HUES48 (cell line): ENCODE data around the gene DNAAF5.

Experiments used
- H3K27ac ChIP-seq: one replicate; pipeline ENCODE4 v1.7.0; 2013; ENCODE audit warnings: low read depth, low read length, inconsistent platforms
- H3K27me3 ChIP-seq: 2 replicates; pipeline ENCODE4 v1.6.1; 2013; ENCODE audit warnings: mild to moderate bottlenecking, low read length; ENCODE audit not compliant: control insufficient read depth, insufficient read depth
- H3K36me3 ChIP-seq: 2 replicates; pipeline ENCODE4 v1.6.1; 2013; ENCODE audit warnings: low read length; ENCODE audit not compliant: control insufficient read depth, insufficient read depth
- H3K4me1 ChIP-seq: 2 replicates; pipeline ENCODE4 v1.6.1; 2013; ENCODE audit warnings: mild to moderate bottlenecking, low read length; ENCODE audit not compliant: control insufficient read depth, insufficient read depth
- H3K4me3 ChIP-seq: 2 replicates; pipeline ENCODE4 v1.5.1; 2013; ENCODE audit warnings: mild to moderate bottlenecking, low read depth, low read length
- H3K9ac ChIP-seq: 2 replicates; pipeline ENCODE4 v1.6.1; 2013; ENCODE audit warnings: mild to moderate bottlenecking, low read depth, low read length, moderate library complexity
- H3K9me3 ChIP-seq: 2 replicates; pipeline ENCODE4 v1.6.1; 2013; ENCODE audit warnings: low read length; ENCODE audit not compliant: control insufficient read depth, insufficient read depth

DNAAF5 gene

GRCh38 chr7:721619-722248 lies 4.8 kb upstream of the DNAAF5 start:
- Histone ChIP-seq H3K9me3 (peaks cover 21% of the 10 kb centered on the region), H3K4me3 (no peak overlapping the region)

GRCh38 chr7:723541-723940 lies 3.0 kb upstream of the DNAAF5 start:
- H3K4me1 ChIP-seq, result peaks cover 8% of the 10 kb centered on the region; the same call in 1 of the 2 replicates
- H3K9ac ChIP-seq, result no peak overlapping the region
- H3K9me3 ChIP-seq, result peaks cover 21% of the 10 kb centered on the region
- no peak overlapping the region for H3K27ac ChIP-seq
- no peaks in the 10 kb centered on the region for H3K27me3 ChIP-seq
- H3K4me3 ChIP-seq, result no peak overlapping the region
- H3K36me3 ChIP-seq, result peaks cover 20% of the 10 kb centered on the region

More at GRCh38 chr7:721619-722248, 4.8 kb upstream of the DNAAF5 start:
- no peak overlapping the region for H3K27ac ChIP-seq
- H3K9ac ChIP-seq, result no peak overlapping the region
- no peaks in the 10 kb centered on the region; the same call in 1 of the 2 replicates for H3K4me1 ChIP-seq
- no peaks in the 10 kb centered on the region for H3K27me3 ChIP-seq
- H3K36me3 ChIP-seq, result peaks cover 21% of the 10 kb centered on the region

GRCh38 chr7:724298-724697 lies 2.2 kb upstream of the DNAAF5 start:
- H3K4me3 ChIP-seq, result no peak overlapping the region
- peaks cover 9% of the 10 kb centered on the region; the same call in 1 of the 2 replicates for H3K4me1 ChIP-seq
- H3K36me3 ChIP-seq, result peaks cover 23% of the 10 kb centered on the region
- no peak overlapping the region for H3K27ac ChIP-seq
- H3K27me3 ChIP-seq, result no peaks in the 10 kb centered on the region
- H3K9me3 ChIP-seq, result peaks cover 21% of the 10 kb centered on the region
- H3K9ac ChIP-seq, result no peak overlapping the region

- H3K27ac ChIP-seq, result no peak overlapping the region
- H3K27me3 ChIP-seq, result no peaks in the 10 kb centered on the region
- H3K9ac ChIP-seq, result no peak overlapping the region; the same call in 1 of the 2 replicates
- peak overlapping the region; percentile 66 for H3K4me3 ChIP-seq
- peaks cover 33% of the 10 kb centered on the region for H3K36me3 ChIP-seq
- H3K9me3 ChIP-seq, result peaks cover 21% of the 10 kb centered on the region
- H3K4me1 ChIP-seq, result peaks cover 9% of the 10 kb centered on the region; the same call in 1 of the 2 replicates
Observed at GRCh38 chr7:725223-726005, 1.1 kb upstream of the DNAAF5 start.

GRCh38 chr7:726854-727103 lies 280 bp downstream of the DNAAF5 start:
- H3K27me3 ChIP-seq, result no peaks in the 10 kb centered on the region
- peak overlapping the region; percentile 66; the same call in 1 of the 2 replicates for H3K4me3 ChIP-seq
- peak overlapping the region; percentile 66; the same call in 1 of the 2 replicates for H3K9ac ChIP-seq
- H3K27ac ChIP-seq, result peak overlapping the region; percentile 47
- peaks cover 9% of the 10 kb centered on the region; the same call in 1 of the 2 replicates for H3K4me1 ChIP-seq
- H3K9me3 ChIP-seq, result peaks cover 18% of the 10 kb centered on the region
- H3K36me3 ChIP-seq, result peaks cover 46% of the 10 kb centered on the region

GRCh38 chr7:727104-727805 lies 756 bp downstream of the DNAAF5 start, which contains the start of gene PRKAR1B:
Gene PRKAR1B (minus strand): TSS chr7:727281. CDS start chr7:711505, 15,776 bp downstream.
- H3K4me3 ChIP-seq, result peak within 1 kb of the TSS; percentile 66
- peak within 1 kb of the TSS; percentile 72 for H3K27ac ChIP-seq
- H3K9me3 ChIP-seq, result peaks cover 18% of the 10 kb centered on the region
- H3K27me3 ChIP-seq, result no peaks in the 10 kb centered on the region
- H3K36me3 ChIP-seq, result peaks cover 50% of the 10 kb centered on the region
- H3K9ac ChIP-seq, result peak within 1 kb of the TSS; percentile 66
- H3K4me1 ChIP-seq, result peaks cover 9% of the 10 kb centered on the region; the same call in 1 of the 2 replicates

- Histone ChIP-seq H3K4me1 (peaks cover 9% of the 10 kb centered on the region; the same call in 1 of the 2 replicates), H3K36me3 (peaks cover 47% of the 10 kb centered on the region), H3K9ac (no peak overlapping the region), H3K27ac (no peak overlapping the region), H3K4me3 (peak overlapping the region; percentile 66), H3K27me3 (no peaks in the 10 kb centered on the region), H3K9me3 (peaks cover 13% of the 10 kb centered on the region)
Observed at GRCh38 chr7:727806-728460, 1.4 kb downstream of the DNAAF5 start.

- Histone ChIP-seq H3K27me3 (no peaks in the 10 kb centered on the region), H3K9me3 (peaks cover 8% of the 10 kb centered on the region), H3K36me3 (peaks cover 44% of the 10 kb centered on the region), H3K9ac (no peak overlapping the region), H3K27ac (no peak overlapping the region), H3K4me1 (peaks cover 9% of the 10 kb centered on the region; the same call in 1 of the 2 replicates), H3K4me3 (no peak overlapping the region)
Observed at GRCh38 chr7:728602-729001, 2.1 kb downstream of the DNAAF5 start.

GRCh38 chr7:729140-730000 lies 2.9 kb downstream of the DNAAF5 start:
- Histone ChIP-seq H3K9ac (no peak overlapping the region), H3K36me3 (peaks cover 47% of the 10 kb centered on the region)

More at GRCh38 chr7:729140-730000, 2.9 kb downstream of the DNAAF5 start:
- H3K27me3 ChIP-seq, result no peaks in the 10 kb centered on the region
- no peak overlapping the region for H3K27ac ChIP-seq
- peaks cover 9% of the 10 kb centered on the region; the same call in 1 of the 2 replicates for H3K4me1 ChIP-seq
- H3K9me3 ChIP-seq, result peaks cover 5% of the 10 kb centered on the region
- H3K4me3 ChIP-seq, result no peak overlapping the region
